Memory B cell (primary cell): ENCODE data around the gene FANCL.
A peak's percentile ranks its signal among the peaks of the same experiment; 100 is the strongest.
"Not testable (repeated sequence)": the region's sequence is repeated elsewhere in the genome, so short reads cannot be mapped to it uniquely, and the experiment has no call there.

Experiments
- ATAC-seq: fragments of 150-1000 bp; cut with Tn5 transposase; 2 replicates; pipeline ENCODE4 v1.10.0; 2021; ENCODE audit warnings: low read depth, mild to moderate bottlenecking, moderate library complexity
- DNase-seq, 2 donors: peaks; one replicate each; pipeline ENCODE4 v3.0.0; 2022; ENCODE audit warnings: low spot score in 2 of 2
- H3K27ac Mint-ChIP-seq: one replicate; pipeline ENCODE4 v1.8.0; 2022; ENCODE audit warnings: mild to moderate bottlenecking, moderate library complexity, mixed read lengths
- H3K27me3 Mint-ChIP-seq: one replicate; pipeline ENCODE4 v1.8.0; 2022; ENCODE audit warnings: mixed read lengths
- H3K36me3 Mint-ChIP-seq: one replicate; pipeline ENCODE4 v1.8.0; 2022; ENCODE audit warnings: mild to moderate bottlenecking, mixed read lengths
- H3K4me1 Mint-ChIP-seq: one replicate; pipeline ENCODE4 v1.8.0; 2022; ENCODE audit warnings: mixed read lengths
- H3K4me3 Mint-ChIP-seq: one replicate; pipeline ENCODE4 v1.8.0; 2022; ENCODE audit warnings: mild to moderate bottlenecking, moderate library complexity, mixed read lengths
- H3K9me3 Mint-ChIP-seq: one replicate; pipeline ENCODE4 v1.8.0; 2022; ENCODE audit warnings: mixed read lengths

The FANCL gene

DNA sequence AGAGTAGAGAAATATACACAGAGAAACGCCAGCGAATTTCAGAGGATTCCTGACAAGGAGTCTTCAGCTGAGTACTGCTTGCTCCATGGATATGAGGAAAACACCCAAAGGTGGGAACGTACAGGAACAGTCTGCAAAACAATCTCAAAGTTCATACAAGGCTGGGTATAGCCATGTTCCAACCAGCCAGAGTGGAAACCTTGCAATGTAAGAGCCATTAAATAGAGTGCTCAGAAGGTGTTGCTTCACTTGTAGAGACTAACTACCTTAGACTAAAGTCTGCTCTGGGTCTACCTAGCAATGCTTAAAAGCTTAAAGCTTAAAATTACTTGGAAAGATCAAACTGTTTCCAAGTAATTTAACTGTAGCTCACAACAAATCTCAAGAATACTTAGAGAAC lies 6.0 kb downstream of the FANCL start:
- ATAC-seq (no peak), DNase-seq (no peak)
- Mint-ChIP-seq H3K36me3 (peaks cover 5% of the 10 kb centered on the region), H3K4me3 (no peak overlapping the region), H3K4me1 (peaks cover 44% of the 10 kb centered on the region), H3K27ac (peak overlapping the region; percentile 35), H3K27me3 (no peaks in the 10 kb centered on the region), H3K9me3 (no peaks in the 10 kb centered on the region)

DNA sequence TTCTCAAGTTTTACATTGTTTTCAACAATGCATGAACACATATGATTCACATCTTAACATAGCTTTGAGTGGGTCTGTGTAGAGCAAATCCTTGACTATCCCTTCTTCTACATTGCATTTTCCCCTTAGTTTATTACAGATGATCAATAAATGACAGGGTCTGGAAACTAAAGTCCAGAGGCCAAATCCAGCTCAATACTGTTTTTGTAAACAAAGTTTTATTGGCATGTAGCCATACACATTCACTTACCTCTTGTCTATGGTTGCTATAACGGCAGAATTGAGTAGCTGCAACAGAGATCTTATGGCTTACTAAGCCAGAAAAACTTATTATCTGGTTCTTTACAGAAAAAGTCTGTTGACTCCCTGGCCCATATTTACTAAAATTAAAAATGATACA lies 12.8 kb downstream of the FANCL start:
- DNase-seq, result no peak
- H3K9me3 Mint-ChIP-seq, result no peaks in the 10 kb centered on the region
- H3K4me3 Mint-ChIP-seq, result no peak overlapping the region
- no peak overlapping the region for H3K27ac Mint-ChIP-seq
- peaks cover 16% of the 10 kb centered on the region for H3K36me3 Mint-ChIP-seq
- no peak for ATAC-seq
- no peaks in the 10 kb centered on the region for H3K27me3 Mint-ChIP-seq
- H3K4me1 Mint-ChIP-seq, result peaks cover 7% of the 10 kb centered on the region

DNA sequence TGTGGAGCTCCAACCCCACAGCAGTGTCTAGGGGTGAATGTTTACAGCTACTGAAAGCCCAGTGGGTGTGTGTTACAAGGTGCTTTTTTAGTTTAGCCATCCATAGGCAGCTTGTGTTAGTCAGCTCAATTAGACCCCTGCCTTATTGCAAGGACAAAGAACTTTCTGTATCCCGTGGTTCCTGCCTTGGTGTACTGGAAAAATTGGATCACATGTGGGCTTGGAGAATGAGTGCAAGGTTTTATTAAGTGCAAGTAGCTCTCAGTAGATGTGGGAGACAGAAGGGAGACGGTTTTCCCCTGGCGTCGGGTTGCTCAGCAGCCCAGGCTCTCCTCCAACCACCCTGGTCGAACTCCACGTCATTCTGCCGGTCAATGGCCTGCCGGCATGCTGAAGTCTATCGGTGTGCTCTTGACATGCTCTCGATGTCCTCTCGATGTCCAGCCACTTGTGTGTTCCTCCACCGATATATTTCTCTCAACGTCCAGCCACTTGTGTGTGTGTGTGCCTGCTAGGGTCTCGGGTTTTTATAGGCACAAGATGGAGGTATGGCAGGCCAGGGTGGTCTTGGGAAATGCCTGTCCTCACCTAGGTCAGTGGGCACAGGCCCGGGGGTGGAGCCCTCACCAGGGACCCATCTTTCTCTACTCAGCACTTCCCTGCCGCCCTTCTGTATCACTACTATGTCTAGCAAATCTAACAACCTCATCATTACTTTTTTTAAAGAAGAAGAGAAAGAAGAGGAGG lies 13.8 kb downstream of the FANCL start:
- no peak for ATAC-seq
- Mint-ChIP-seq H3K4me3 (no peak overlapping the region), H3K27ac (no peak overlapping the region), H3K27me3 (no peaks in the 10 kb centered on the region), H3K36me3 (peaks cover 16% of the 10 kb centered on the region), H3K9me3 (no peaks in the 10 kb centered on the region), H3K4me1 (peaks cover 7% of the 10 kb centered on the region)
- no peak for DNase-seq

DNA sequence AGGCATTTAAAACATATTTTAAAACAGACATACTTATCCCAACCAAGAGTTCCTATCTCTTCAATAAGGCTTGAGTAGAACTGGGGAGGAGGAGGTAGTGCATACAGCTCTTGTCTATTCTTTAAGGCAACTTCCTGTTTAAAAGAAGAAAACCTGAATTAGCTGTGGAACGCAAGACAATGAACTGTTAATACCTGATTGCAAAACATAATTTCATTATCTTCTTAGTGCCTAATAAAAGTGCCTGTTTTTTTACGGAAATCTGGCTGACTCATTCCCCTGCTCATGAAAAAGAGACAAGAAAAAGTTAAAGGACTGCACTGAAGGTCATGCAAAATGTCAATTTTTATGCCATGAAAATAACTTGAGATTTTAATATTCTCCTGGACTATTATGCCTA lies 19.2 kb downstream of the FANCL start:
- no peak for DNase-seq
- ATAC-seq, result no peak
- no peaks in the 10 kb centered on the region for H3K27me3 Mint-ChIP-seq

DNA sequence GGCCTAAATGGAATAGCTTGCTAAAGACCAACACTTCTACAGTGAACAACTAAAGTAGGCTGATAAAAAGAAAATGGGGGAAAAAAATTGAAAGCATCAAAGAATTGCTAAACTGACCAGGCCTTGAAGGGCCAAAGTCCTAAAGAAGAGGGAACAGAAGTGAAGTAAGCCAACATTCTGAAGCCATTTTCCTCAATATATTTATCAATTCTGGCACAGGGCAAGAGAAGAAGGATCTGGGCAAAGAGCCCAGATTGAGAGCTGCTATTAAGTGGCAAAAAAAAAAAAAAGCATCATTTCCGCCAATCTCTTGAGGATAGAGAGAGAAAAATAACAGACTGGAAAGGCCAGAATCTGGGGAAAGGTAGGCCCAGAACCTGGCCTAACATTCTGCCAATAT lies 25.7 kb downstream of the FANCL start:
- no peaks in the 10 kb centered on the region for H3K4me1 Mint-ChIP-seq
- no peaks in the 10 kb centered on the region for H3K27me3 Mint-ChIP-seq
- H3K36me3 Mint-ChIP-seq, result peaks cover 49% of the 10 kb centered on the region
- H3K9me3 Mint-ChIP-seq, result peaks cover 6% of the 10 kb centered on the region
- no peak overlapping the region for H3K4me3 Mint-ChIP-seq
- ATAC-seq, result no peak
- DNase-seq, result no peak
- H3K27ac Mint-ChIP-seq, result no peak overlapping the region

More for the DNA sequence above, 19.2 kb downstream of the FANCL start:
- no peaks in the 10 kb centered on the region for H3K4me1 Mint-ChIP-seq
- H3K4me3 Mint-ChIP-seq, result no peak overlapping the region
- peaks cover 16% of the 10 kb centered on the region for H3K36me3 Mint-ChIP-seq
- no peaks in the 10 kb centered on the region for H3K9me3 Mint-ChIP-seq
- no peak overlapping the region for H3K27ac Mint-ChIP-seq

DNA sequence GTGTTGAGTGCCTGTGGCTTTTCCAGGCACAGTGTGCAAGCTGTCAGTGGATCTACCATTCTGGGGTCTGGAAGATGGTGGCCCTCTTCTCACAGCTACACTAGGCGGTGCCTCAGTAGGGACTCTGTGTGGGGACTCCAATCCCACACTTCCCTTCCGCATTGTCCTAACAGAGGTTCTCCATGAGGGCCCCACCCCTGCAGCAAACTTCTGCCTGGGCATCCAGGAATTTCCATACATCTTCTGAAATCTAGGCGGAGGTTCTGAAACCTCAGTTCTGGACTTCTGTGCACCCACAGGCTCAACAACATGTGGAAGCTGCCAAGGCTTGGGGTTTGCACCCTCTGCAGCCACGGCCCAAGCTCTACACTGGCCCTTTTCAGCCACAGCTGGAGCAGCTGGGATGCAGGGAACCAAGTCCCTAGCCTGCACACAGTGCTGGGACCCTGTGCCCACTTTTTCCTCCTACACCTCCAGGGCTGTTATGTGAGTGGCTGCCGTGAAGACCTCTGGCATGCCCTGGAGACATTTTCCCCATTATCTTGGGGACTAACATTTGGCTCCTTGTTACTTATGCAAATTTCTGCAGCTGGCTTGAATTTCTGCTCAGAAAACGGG lies 30.1 kb downstream of the FANCL start:
- not testable (repeated sequence) for H3K4me3 Mint-ChIP-seq, H3K27me3 Mint-ChIP-seq, DNase-seq, H3K27ac Mint-ChIP-seq, H3K4me1 Mint-ChIP-seq, H3K9me3 Mint-ChIP-seq, ATAC-seq
- peaks cover 44% of the 10 kb centered on the region for H3K36me3 Mint-ChIP-seq

DNA sequence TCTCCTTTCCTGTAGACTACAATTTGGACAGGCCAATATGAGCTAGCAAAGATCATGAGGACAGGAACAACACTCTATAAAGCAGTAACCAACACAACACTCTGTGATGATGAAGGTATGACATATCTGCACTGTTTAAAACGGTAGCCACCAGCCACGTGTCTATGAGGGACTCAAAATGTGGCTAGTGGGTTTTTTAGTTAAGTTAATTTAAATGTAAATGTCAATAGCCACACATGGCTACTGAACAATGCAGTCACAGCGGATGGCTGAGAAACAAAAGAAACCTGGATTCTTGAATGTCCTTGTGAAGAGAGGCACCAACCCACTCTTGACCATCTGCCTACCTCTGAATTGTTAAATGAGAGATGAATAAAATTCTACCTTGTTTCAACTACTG lies 33.9 kb downstream of the FANCL start:
- DNase-seq (no peak), ATAC-seq (no peak)
- Mint-ChIP-seq H3K9me3 (peaks cover 8% of the 10 kb centered on the region), H3K4me1 (no peaks in the 10 kb centered on the region), H3K27ac (no peak overlapping the region), H3K27me3 (no peaks in the 10 kb centered on the region), H3K4me3 (no peak overlapping the region), H3K36me3 (peaks cover 29% of the 10 kb centered on the region)

DNA sequence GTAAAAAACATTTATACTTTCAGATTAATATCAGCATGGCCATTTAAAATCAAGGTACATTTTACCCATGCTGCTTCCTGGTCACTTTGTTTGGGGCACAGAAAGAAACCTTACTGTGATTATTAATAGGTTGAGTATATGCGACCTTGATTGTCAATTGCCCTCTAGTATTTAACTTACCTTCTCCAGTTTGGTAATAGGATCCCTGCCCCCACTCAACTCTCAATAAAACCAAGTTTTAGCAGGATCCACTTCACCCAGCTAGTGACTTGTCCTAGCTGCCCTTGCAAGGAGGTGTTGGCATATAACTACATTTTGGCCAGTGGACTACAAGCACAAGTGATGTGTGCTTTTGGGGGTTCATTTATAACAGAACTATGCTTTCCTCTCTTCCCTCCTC lies 34.3 kb downstream of the FANCL start:
- H3K9me3 Mint-ChIP-seq, result peaks cover 5% of the 10 kb centered on the region
- no peak for ATAC-seq
- H3K36me3 Mint-ChIP-seq, result peaks cover 25% of the 10 kb centered on the region
- no peak overlapping the region for H3K4me3 Mint-ChIP-seq
- no peaks in the 10 kb centered on the region for H3K27me3 Mint-ChIP-seq
- H3K27ac Mint-ChIP-seq, result no peak overlapping the region
- H3K4me1 Mint-ChIP-seq, result no peaks in the 10 kb centered on the region
- no peak for DNase-seq

DNA sequence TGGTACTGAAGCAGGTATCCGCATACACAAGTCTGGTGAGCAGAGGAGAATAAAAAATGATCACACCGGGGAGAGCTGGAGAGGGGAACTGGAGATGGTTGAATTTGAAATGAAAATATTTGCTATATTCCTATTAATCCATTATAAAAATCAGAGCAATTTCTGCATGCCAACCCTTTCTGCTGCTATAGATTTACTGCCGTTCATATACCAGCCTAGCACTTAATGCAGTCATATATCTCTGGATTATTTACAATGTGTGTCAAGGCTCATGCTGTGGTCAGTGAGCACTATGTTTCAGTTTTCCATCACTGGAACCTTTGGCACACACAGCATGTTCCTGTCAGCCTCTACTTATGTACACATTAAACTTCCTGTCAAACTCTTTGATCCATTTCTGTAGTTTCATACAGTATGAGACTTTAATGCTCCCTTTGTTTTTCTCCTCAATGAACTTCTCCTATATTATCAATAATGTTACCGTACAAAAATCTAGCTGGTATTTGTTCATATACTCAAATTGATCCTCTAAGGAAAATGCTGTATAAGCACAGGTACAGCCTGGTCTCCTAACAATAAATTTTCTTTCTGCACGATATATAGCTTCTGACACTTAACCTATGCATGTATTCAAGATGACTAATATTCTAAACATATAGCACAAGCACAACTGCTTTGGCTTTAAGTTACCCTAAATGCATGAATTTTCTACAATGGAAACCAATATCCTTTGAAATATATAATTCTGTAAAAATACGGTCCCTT lies 36.7 kb downstream of the FANCL start:
- Mint-ChIP-seq H3K36me3 (peaks cover 5% of the 10 kb centered on the region), H3K4me3 (no peak overlapping the region), H3K4me1 (no peaks in the 10 kb centered on the region), H3K27ac (peak overlapping the region; percentile 51), H3K27me3 (no peaks in the 10 kb centered on the region), H3K9me3 (no peaks in the 10 kb centered on the region)
- ATAC-seq (no peak), DNase-seq (no peak)

DNA sequence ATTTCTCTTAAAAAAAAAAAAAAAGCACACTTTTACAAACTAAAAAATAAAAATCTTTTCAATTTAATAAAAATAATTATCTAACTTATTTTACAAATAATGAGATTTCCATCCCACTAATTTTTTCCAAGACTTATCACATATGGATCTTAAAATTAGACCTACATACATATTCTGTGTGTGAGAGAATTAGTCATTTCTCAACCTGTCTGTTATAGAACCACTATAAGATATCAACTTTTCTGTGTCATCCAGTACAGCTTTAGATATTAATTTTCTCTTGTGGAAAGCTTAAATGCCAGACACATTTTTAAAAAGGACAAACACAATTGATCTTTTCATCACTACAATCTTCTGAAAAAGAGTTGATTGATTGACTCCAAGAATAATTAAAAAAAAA lies 38.1 kb downstream of the FANCL start:
- Mint-ChIP-seq H3K4me3 (no peak overlapping the region), H3K4me1 (no peaks in the 10 kb centered on the region), H3K36me3 (peaks cover 1% of the 10 kb centered on the region), H3K27ac (no peak overlapping the region), H3K27me3 (no peaks in the 10 kb centered on the region), H3K9me3 (no peaks in the 10 kb centered on the region)
- DNase-seq (no peak), ATAC-seq (no peak)

DNA sequence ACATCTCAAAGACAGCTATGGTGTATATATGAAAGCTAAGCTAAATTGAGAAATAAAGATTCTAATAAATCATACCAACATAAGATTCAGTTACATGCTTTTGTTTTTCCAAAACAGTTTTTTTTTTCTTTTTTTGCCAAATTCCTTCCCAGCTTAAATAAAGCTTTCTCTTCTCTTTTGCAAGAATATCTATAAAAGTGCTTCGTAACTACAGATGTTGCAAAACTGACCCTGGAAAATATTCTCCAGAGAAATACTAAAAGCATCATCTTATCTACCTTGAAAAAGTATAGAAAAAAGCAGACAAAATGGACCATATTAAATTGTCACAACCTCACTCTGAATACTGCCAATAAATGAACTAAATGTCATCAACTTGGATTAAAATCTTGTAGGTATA lies 38.7 kb downstream of the FANCL start:
- DNase-seq, result no peak
- no peaks in the 10 kb centered on the region for H3K27me3 Mint-ChIP-seq
- H3K4me3 Mint-ChIP-seq, result no peak overlapping the region
- peaks cover 4% of the 10 kb centered on the region for H3K36me3 Mint-ChIP-seq
- no peak for ATAC-seq
- H3K9me3 Mint-ChIP-seq, result no peaks in the 10 kb centered on the region
- H3K4me1 Mint-ChIP-seq, result no peaks in the 10 kb centered on the region
- no peak overlapping the region for H3K27ac Mint-ChIP-seq

DNA sequence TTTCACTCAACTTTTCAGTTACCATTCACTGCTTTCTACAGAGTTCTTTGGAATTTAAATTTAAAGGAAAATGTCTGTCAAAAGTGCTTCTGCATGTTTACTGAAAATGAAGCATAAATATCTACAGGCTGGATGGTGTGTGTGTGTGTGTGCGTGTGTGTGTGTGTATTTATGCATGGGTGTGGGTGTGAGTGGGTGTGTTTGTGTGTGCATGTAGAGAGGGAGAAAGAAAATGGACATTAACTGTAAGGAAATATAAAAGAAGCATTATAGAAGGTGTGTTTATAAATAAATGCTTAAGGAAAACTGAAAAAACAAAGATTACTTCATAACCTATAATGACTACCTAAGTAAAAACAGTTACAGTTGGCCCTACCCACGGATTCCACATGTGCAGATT lies 43.2 kb downstream of the FANCL start:
- Mint-ChIP-seq H3K4me1 (no peaks in the 10 kb centered on the region), H3K27ac (no peak overlapping the region), H3K9me3 (no peaks in the 10 kb centered on the region), H3K4me3 (no peak overlapping the region), H3K36me3 (peaks cover 7% of the 10 kb centered on the region), H3K27me3 (no peaks in the 10 kb centered on the region)
- no peak for DNase-seq
- no peak for ATAC-seq

DNA sequence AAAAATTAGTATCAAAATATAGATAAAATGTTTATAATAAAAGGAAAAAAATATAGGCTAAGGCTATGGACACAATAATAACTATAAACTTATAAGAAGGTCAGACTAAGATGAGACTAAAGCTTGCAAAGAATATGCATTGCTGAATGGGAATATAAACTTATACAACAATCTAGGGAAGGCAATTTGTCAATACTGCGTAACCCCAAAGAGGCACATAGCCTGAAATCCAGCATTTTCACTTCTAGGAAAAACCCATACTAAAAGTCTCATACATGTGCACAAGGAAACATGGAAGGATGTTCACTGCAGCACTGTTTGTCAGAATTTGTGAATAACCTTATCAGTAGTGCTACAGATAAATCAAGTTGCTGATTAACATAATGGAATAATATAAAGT lies 45.5 kb downstream of the FANCL start:
- Mint-ChIP-seq H3K36me3 (peaks cover 7% of the 10 kb centered on the region), H3K27ac (no peak overlapping the region), H3K4me3 (no peak overlapping the region), H3K9me3 (no peaks in the 10 kb centered on the region), H3K4me1 (no peaks in the 10 kb centered on the region), H3K27me3 (no peaks in the 10 kb centered on the region)
- DNase-seq (no peak), ATAC-seq (no peak)

DNA sequence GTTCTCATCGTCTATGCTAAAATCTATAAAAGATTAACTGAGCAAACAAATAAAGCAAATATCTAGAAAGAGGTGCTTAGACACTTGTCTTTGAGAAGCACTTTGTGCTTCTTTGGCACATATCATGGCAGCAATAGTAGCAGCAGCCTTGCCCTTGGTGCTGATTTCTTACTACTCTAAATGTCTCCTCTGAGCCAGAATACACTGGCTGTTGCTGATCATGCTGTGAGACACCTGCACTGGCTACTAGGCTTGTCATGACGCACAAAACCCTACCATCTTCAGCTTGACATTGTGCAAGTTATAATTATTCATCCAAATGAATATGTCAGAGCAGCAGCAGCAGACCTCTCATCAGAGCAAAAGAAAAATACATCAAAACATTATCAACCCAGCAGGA lies 46.7 kb downstream of the FANCL start:
- no peak overlapping the region for H3K4me3 Mint-ChIP-seq
- no peak for ATAC-seq
- no peaks in the 10 kb centered on the region for H3K27me3 Mint-ChIP-seq

More for the DNA sequence above, 46.7 kb downstream of the FANCL start:
- Mint-ChIP-seq H3K9me3 (no peaks in the 10 kb centered on the region), H3K4me1 (no peaks in the 10 kb centered on the region), H3K27ac (no peak overlapping the region), H3K36me3 (peaks cover 7% of the 10 kb centered on the region)
- DNase-seq, result no peak
